ENCODE data around the gene SCAI. TPM values are rescaled to one million over a fixed set of nuclear protein-coding genes. Genes with fewer than 3 reads are reported as not detected.

The SCAI gene
- total and polyA plus RNA-seq, 9 of the 15 experiments (the other 6 are each of a cell fraction or from before 2014, with no cell fraction given), result 0.70 to 12.4 (median 4.2) TPM

- TF ChIP-seq ELF4 (CRISPR knock-in tag; IDR thresholded peaks at IDR 0.05) (no peak), ZBTB7A (IDR thresholded peaks at IDR 0.05; ENCODE audit: borderline replicate concordance, control insufficient read depth, low read depth, low read length) (peak; percentile 83), PRMT5 (CRISPR knock-in tag; IDR thresholded peaks at IDR 0.05) (no peak), KAT7 (CRISPR knock-in tag; IDR thresholded peaks at IDR 0.05; ENCODE audit: borderline replicate concordance) (no peak), ZKSCAN8 (CRISPR knock-in tag; IDR thresholded peaks at IDR 0.05) (no peak), RBM25 (IDR thresholded peaks at IDR 0.05; ENCODE audit: low read depth, low read length, severe bottlenecking) (no peak), ETV5 (CRISPR knock-in tag; IDR thresholded peaks at IDR 0.05; ENCODE audit: low read depth) (no peak; the same call in 1 of the 2 replicates), HDAC6 (IDR thresholded peaks at IDR 0.05; ENCODE audit: low read depth, low read length) (no peak), ZFP36 (IDR thresholded peaks at IDR 0.05; ENCODE audit: low read depth, low read length, partially characterized antibody) (no peak), HDAC1 (IDR thresholded peaks at IDR 0.05) (peak in 1 of 2 experiments; percentile 5; a peak in 1 of 4 replicates), RAD21 (CRISPR knock-in tag; conservative IDR thresholded peaks at IDR 0.05 in 1 of 2, IDR thresholded peaks at IDR 0.05 in 1 of 2) (peak in 1 of 2 experiments; percentile 16; a peak in 1 of 4 replicates), NELFE (IDR thresholded peaks at IDR 0.05; ENCODE audit: insufficient read depth, insufficient read length) (no peak), HDAC2 (IDR thresholded peaks at IDR 0.05) (no peak), RREB1 (CRISPR knock-in tag; IDR thresholded peaks at IDR 0.05) (no peak), TFAP4 (CRISPR knock-in tag; IDR thresholded peaks at IDR 0.05; ENCODE audit: borderline replicate concordance) (peak; percentile 83)
- TF ChIP-seq, protein P1, sequence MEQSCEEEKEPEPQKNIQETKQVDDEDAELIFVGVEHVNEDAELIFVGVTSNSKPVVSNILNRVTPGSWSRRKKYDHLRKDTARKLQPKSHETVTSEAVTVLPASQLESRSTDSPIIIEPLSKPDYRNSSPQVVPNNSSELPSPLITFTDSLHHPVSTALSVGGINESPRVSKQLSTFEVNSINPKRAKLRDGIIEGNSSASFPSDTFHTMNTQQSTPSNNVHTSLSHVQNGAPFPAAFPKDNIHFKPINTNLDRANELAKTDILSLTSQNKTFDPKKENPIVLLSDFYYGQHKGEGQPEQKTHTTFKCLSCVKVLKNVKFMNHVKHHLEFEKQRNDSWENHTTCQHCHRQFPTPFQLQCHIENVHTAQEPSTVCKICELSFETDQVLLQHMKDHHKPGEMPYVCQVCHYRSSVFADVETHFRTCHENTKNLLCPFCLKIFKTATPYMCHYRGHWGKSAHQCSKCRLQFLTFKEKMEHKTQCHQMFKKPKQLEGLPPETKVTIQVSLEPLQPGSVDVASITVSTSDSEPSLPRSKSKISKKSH (CRISPR knock-in tag; IDR thresholded peaks at IDR 0.05), result no peak
- TF ChIP-seq, protein P2, sequence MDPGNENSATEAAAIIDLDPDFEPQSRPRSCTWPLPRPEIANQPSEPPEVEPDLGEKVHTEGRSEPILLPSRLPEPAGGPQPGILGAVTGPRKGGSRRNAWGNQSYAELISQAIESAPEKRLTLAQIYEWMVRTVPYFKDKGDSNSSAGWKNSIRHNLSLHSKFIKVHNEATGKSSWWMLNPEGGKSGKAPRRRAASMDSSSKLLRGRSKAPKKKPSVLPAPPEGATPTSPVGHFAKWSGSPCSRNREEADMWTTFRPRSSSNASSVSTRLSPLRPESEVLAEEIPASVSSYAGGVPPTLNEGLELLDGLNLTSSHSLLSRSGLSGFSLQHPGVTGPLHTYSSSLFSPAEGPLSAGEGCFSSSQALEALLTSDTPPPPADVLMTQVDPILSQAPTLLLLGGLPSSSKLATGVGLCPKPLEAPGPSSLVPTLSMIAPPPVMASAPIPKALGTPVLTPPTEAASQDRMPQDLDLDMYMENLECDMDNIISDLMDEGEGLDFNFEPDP (CRISPR knock-in tag; IDR thresholded peaks at IDR 0.05), result no peak
These were observed 46.3 kb upstream of the SCAI start, which contains the start of gene PPP6C (continued) for GRCh38 chr9:125189361-125190289.

All from K562 (cell line).